ENCODE data around the gene RAPGEF3.

- TF ChIP-seq CTCF (IDR thresholded peaks at IDR 0.05; ENCODE audit: poor library complexity) (no peak), EZH2phosphoT487 (IDR thresholded peaks at IDR 0.05; ENCODE audit: low read depth, severe bottlenecking, unreplicated experiment) (no peak), EZH2 (IDR thresholded peaks at IDR 0.05; ENCODE audit: borderline replicate concordance) (no peak)
These were observed 32.7 kb upstream of the RAPGEF3 start for GRCh38 chr12:47791351-47791746.
